NB4 (cell line): Measurements from ENCODE around the gene COX17.

ENCODE experiments used
- DNase-seq: peaks from one replicate; pipeline ENCODE4 v3.0.0; 2010; ENCODE audit warnings: low read depth
- H3K4me3 ChIP-seq: one replicate; pipeline ENCODE4 v1.5.1; 2011; ENCODE audit warnings: mild to moderate bottlenecking, low read depth, low read length, moderate library complexity
- MYC ChIP-seq: IDR thresholded peaks from 2 replicates; pipeline ENCODE4 v1.6.1; 2011; ENCODE audit warnings: low read depth, low read length
- POLR2A ChIP-seq: IDR thresholded peaks from 2 replicates; pipeline ENCODE4 v1.6.1; 2011; ENCODE audit warnings: mild to moderate bottlenecking; ENCODE audit not compliant: insufficient read length; ENCODE audit errors: extremely low read depth
- TF ChIP-seq, protein P1 (sequence below): IDR thresholded peaks from 2 replicates; pipeline ENCODE4 v1.6.1; 2011; ENCODE audit warnings: low read depth, low read length
- TF ChIP-seq, protein P2 (sequence below): IDR thresholded peaks from one replicate; pipeline ENCODE4 v1.5.1; 2012; ENCODE audit warnings: low read depth, low read length

The COX17 gene

DNA sequence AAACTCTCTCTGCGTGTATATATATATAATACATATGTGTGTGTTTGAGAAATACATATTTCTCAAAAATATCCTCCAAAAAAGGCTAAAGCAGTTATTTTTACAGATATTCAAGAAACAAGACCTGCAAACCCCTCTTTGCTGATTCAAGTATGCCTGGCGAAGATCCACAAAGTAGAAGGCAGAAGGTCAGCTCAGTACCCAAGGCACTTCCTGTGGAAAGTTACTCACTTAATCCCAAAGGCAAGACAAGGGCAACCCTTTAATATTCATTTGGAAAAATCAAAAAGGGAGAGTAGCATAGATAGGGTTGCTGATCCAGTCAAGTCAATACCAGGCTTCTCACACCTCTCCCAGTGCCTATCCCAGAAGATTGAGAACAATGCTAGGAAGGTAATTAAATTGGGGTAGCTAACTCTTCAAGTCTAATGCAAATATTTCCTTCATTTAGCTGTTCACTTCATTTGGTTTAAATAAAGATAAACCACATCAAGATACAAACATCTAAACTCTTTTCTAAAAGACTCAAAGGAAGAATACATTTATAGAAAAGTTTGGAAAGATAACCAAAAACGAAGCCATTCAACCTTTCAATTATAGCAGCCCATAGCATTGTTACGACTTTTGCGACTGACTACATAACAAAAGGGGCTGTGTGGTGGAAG is 7.2 kb downstream of the COX17 start:
- TF ChIP-seq MYC (no peak), POLR2A (no peak)
- TF ChIP-seq, protein P1, sequence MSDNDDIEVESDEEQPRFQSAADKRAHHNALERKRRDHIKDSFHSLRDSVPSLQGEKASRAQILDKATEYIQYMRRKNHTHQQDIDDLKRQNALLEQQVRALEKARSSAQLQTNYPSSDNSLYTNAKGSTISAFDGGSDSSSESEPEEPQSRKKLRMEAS: no peak
- TF ChIP-seq, protein P2, sequence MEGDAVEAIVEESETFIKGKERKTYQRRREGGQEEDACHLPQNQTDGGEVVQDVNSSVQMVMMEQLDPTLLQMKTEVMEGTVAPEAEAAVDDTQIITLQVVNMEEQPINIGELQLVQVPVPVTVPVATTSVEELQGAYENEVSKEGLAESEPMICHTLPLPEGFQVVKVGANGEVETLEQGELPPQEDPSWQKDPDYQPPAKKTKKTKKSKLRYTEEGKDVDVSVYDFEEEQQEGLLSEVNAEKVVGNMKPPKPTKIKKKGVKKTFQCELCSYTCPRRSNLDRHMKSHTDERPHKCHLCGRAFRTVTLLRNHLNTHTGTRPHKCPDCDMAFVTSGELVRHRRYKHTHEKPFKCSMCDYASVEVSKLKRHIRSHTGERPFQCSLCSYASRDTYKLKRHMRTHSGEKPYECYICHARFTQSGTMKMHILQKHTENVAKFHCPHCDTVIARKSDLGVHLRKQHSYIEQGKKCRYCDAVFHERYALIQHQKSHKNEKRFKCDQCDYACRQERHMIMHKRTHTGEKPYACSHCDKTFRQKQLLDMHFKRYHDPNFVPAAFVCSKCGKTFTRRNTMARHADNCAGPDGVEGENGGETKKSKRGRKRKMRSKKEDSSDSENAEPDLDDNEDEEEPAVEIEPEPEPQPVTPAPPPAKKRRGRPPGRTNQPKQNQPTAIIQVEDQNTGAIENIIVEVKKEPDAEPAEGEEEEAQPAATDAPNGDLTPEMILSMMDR: no peak
- DNase-seq: no peak
- no peak overlapping the region for H3K4me3 ChIP-seq

DNA sequence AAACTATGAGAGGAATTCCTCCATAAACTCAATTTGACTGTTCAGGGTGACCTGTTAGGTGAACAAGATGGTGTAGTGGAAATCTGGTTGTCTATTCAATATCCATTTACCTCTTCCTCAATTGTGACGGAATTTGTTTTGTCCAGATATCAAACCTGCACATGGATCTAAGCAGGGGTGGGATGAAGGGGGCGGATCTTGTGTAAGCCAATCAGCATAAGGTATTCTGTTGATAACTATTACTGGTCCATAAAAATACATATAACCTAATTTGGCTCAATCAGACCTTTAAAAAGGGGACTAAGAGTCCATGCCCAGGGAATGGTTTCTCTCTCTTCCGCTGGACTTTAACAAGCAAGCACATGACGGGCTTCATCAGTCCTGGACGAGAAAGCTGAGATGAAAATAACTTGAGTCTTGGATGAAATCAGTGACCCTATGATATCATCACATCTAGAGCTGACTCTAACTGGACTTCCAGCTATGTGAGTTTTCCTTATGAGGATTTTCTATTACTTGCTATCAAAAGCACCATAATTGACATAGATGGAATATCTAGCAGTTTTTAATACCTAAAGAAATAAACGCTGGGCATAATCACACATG is 11.1 kb downstream of the COX17 start:
- no peak for TF ChIP-seq POLR2A
- TF ChIP-seq, protein P2: no peak
- TF ChIP-seq, protein P1: no peak
- TF ChIP-seq MYC: no peak
- no peak overlapping the region for H3K4me3 ChIP-seq
- no peak for DNase-seq

- DNase-seq: peak; percentile 28
- no peak for TF ChIP-seq POLR2A
- TF ChIP-seq MYC: no peak
- H3K4me3 ChIP-seq: no peak overlapping the region
Observed at GRCh38 chr3:119664850-119665379, 12.3 kb downstream of the COX17 start.

DNA sequence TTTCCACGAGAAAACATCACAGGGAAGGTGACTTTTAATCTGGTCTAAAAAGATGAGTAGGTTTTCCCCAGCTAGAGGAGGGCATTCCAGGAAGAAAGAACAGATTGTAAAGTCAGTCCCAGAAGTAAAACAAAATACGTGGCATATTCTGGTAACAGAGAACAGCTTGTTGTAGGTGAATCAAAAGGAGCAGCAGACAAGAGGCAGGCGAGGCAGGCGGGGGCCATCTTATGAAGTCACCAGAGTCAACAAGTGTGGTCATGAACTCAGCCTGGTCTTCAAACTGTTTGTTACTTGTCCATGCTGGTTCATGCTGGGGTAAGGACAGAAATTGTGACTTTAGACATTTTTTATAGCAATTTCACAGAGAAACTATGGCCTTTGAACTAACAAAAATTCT is 12.8 kb downstream of the COX17 start:
- DNase-seq: no peak
- no peak for TF ChIP-seq MYC
- TF ChIP-seq, protein P2: no peak
- TF ChIP-seq, protein P1: no peak
- no peak for TF ChIP-seq POLR2A
- no peak overlapping the region for H3K4me3 ChIP-seq

GRCh38 chr3:119663885-119664284 is 13.3 kb downstream of the COX17 start:
- TF ChIP-seq, protein P2: no peak
- TF ChIP-seq, protein P1: no peak
- TF ChIP-seq MYC (no peak), POLR2A (no peak)
- H3K4me3 ChIP-seq: no peak overlapping the region
- DNase-seq: no peak

- TF ChIP-seq MYC (no peak), POLR2A (no peak)
- TF ChIP-seq, protein P2: no peak
- TF ChIP-seq, protein P1: no peak
- H3K4me3 ChIP-seq: no peak overlapping the region
- no peak for DNase-seq
Observed at GRCh38 chr3:119662604-119663373, 14.4 kb downstream of the COX17 start.
